ENCODE results near the gene CDK2AP2. TPM values are rescaled to one million over a fixed set of nuclear protein-coding genes. Genes with fewer than 3 reads are reported as not detected.

Gene CDK2AP2
- total and polyA plus RNA-seq, 9 of the 15 experiments (the other 6 are each of a cell fraction or from before 2014, with no cell fraction given) = 4.4 to 47.4 (median 21.7) TPM

DNA sequence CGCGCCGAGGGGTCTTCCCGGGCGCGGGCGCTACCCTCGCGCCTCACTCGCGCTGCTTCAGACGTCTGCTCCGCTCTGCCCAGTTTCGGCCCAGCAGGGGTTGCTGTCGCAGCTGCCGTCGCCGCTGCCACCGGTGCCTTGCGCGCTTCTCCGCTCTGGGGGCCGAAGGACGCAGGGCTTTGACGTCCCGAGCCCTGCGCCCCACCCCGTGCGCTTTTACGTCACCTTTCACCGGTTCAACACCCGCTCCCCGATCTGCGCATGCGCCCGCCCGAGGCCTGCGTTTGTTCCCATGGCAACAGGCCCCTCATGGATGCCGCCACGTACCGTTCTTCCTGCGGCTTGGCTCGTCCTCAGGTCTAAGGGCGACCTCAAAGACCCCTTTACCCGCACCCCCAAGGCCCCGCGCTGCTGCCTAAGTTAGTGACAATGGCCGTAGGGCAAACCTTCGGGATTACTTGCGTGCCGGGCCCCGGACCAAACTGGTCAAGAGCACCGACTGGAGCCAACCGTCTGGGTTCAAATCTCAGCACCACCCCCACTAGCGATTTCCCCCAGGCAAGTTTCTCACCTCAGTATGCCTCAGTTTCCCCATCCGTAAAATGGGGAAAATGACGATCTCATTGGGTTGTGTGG is 642 bp upstream of the CDK2AP2 start (continued):
- TF ChIP-seq SMARCC2 (IDR thresholded peaks at IDR 0.05; ENCODE audit: low read depth) = no peak
- no peak for TF ChIP-seq STAT5A (IDR thresholded peaks at IDR 0.05; ENCODE audit: borderline replicate concordance, low read length)
- no peak for TF ChIP-seq ZNF239 (CRISPR knock-in tag; IDR thresholded peaks at IDR 0.05)
- TF ChIP-seq SMARCA5 (IDR thresholded peaks at IDR 0.05) = no peak
- no peak for TF ChIP-seq HNRNPK (IDR thresholded peaks at IDR 0.05; ENCODE audit: low read depth, low read length, poor library complexity, severe bottlenecking)
- TF ChIP-seq EWSR1 (IDR thresholded peaks at IDR 0.05; ENCODE audit: borderline replicate concordance, low read depth, partially characterized antibody) = no peak
- TF ChIP-seq SIN3A (IDR thresholded peaks at IDR 0.05; ENCODE audit: borderline replicate concordance in 2 of 2, control insufficient read depth in 1 of 2, low read depth in 2 of 2, low read length in 2 of 2) = peak; percentile 60 to 70; a peak in 2 of 4 replicates
- no peak for TF ChIP-seq NR2C1 (IDR thresholded peaks at IDR 0.05)
- TF ChIP-seq NR2C1 (tag; IDR thresholded peaks at IDR 0.05) = peak; percentile 63
- no peak; a peak in 1 of 4 replicates for TF ChIP-seq RAD21 (CRISPR knock-in tag; conservative IDR thresholded peaks at IDR 0.05 in 1 of 2, IDR thresholded peaks at IDR 0.05 in 1 of 2)
- TF ChIP-seq ETV5 (CRISPR knock-in tag; IDR thresholded peaks at IDR 0.05; ENCODE audit: low read depth) = peak; percentile 9; the same call in 1 of the 2 replicates
- no peak for TF ChIP-seq TAL1 (IDR thresholded peaks at IDR 0.05)
- no peak for TF ChIP-seq KLF16 (IDR thresholded peaks at IDR 0.05)
- TF ChIP-seq KLF13 (tag; IDR thresholded peaks at IDR 0.05; ENCODE audit: borderline replicate concordance, low read depth) = no peak
- TF ChIP-seq COPS2 (conservative IDR thresholded peaks at IDR 0.05) = no peak
- TF ChIP-seq HMGN3 (IDR thresholded peaks at IDR 0.05; ENCODE audit: borderline replicate concordance, extremely low read depth, insufficient read length, low read depth, low read length) = peak; percentile 14
- TF ChIP-seq, protein P1, sequence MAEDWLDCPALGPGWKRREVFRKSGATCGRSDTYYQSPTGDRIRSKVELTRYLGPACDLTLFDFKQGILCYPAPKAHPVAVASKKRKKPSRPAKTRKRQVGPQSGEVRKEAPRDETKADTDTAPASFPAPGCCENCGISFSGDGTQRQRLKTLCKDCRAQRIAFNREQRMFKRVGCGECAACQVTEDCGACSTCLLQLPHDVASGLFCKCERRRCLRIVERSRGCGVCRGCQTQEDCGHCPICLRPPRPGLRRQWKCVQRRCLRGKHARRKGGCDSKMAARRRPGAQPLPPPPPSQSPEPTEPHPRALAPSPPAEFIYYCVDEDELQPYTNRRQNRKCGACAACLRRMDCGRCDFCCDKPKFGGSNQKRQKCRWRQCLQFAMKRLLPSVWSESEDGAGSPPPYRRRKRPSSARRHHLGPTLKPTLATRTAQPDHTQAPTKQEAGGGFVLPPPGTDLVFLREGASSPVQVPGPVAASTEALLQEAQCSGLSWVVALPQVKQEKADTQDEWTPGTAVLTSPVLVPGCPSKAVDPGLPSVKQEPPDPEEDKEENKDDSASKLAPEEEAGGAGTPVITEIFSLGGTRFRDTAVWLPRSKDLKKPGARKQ (CRISPR knock-in tag; IDR thresholded peaks at IDR 0.05) = no peak
- no peak for TF ChIP-seq PTBP1 (IDR thresholded peaks at IDR 0.05; ENCODE audit: low read depth, low read length)
- TF ChIP-seq HOXB6 (CRISPR knock-in tag; IDR thresholded peaks at IDR 0.05; ENCODE audit: borderline replicate concordance) = no peak
- TF ChIP-seq ZNF140 (CRISPR knock-in tag; IDR thresholded peaks at IDR 0.05) = no peak
- TF ChIP-seq, protein P2, sequence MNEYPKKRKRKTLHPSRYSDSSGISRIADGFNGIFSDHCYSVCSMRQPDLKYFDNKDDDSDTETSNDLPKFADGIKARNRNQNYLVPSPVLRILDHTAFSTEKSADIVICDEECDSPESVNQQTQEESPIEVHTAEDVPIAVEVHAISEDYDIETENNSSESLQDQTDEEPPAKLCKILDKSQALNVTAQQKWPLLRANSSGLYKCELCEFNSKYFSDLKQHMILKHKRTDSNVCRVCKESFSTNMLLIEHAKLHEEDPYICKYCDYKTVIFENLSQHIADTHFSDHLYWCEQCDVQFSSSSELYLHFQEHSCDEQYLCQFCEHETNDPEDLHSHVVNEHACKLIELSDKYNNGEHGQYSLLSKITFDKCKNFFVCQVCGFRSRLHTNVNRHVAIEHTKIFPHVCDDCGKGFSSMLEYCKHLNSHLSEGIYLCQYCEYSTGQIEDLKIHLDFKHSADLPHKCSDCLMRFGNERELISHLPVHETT (CRISPR knock-in tag; conservative IDR thresholded peaks at IDR 0.05 in 1 of 2, IDR thresholded peaks at IDR 0.05 in 1 of 2) = peak in 1 of 2 experiments; percentile 79; a peak in 1 of 4 replicates
- TF ChIP-seq TCF7L2 (IDR thresholded peaks at IDR 0.05; ENCODE audit: low read depth, low read length) = no peak
- TF ChIP-seq ZNF586 (CRISPR knock-in tag; conservative IDR thresholded peaks at IDR 0.05) = no peak
- peak in 1 of 2 experiments; percentile 22 for TF ChIP-seq FOXK2 (conservative IDR thresholded peaks at IDR 0.05 in 1 of 2, IDR thresholded peaks at IDR 0.05 in 1 of 2; ENCODE audit: low read depth in 2 of 2)
- TF ChIP-seq DMBX1 (CRISPR knock-in tag; IDR thresholded peaks at IDR 0.05; ENCODE audit: borderline replicate concordance) = no peak
- peak; percentile 76 for TF ChIP-seq KHSRP (IDR thresholded peaks at IDR 0.05)
- no peak for TF ChIP-seq SRSF1 (IDR thresholded peaks at IDR 0.05; ENCODE audit: low read depth, low read length)
